HCT116 (cell line): Measurements from ENCODE around the gene NRSN1. TPM values are rescaled to one million over a fixed set of nuclear protein-coding genes. Genes with fewer than 3 reads are reported as not detected.

Experiments used
- ATAC-seq: fragments of 200-7000 bp; cut with Tn5 transposase; 2 replicates; pipeline ENCODE4 v1.9.1; 2020; ENCODE audit warnings: mild to moderate bottlenecking, moderate library complexity
- BruUV-seq: library from RNA; stranded (reverse); fragments of 400-500 nt; replicated peaks from 2 replicates; lab custom pipeline; 2021; lab: Mats Ljungman, UMichigan
- CTCF ChIA-PET: fragments of 300-600 bp; sonication (Branson Sonifier 250); formaldehyde crosslinking; loops from one replicate; lab custom pipeline; 2021; ENCODE audit warnings: antibody characterized with exemption; lab: Charles Lee
- POLR2A ChIA-PET: fragments of 300-600, 350-600 bp; sonication (Branson Sonifier 250); formaldehyde crosslinking; loops from one replicate; lab custom pipeline; 2021; ENCODE audit warnings: antibody characterized with exemption; lab: Charles Lee
- RAD21 ChIA-PET, 2 experiments: fragments of 300-600 bp; sonication (Branson Sonifier 250); formaldehyde crosslinking; loops; one replicate each; lab custom pipeline; 2023; ENCODE audit warnings: low total read pairs in 2 of 2; ENCODE audit not compliant: uncharacterized antibody in 2 of 2, unreplicated experiment in 2 of 2, low non-redundant PET in 1 of 2; lab: Charles Lee
- DNase-seq: peaks from one replicate; pipeline ENCODE4 v3.0.0-alpha.2; 2010; ENCODE audit warnings: low read depth, low spot score
- H2AFZ ChIP-seq: fragments of 200-600 bp; shearing (Covaris generic), sonication (generic); 2 replicates; pipeline ENCODE4 v1.6.1; 2017; ENCODE audit warnings: low read depth, mixed run types, mixed read lengths, antibody characterized with exemption, low read length; ENCODE audit not compliant: poor library complexity, severe bottlenecking
- H3K27ac ChIP-seq: 2 replicates; pipeline ENCODE4 v1.5.1; 2012; ENCODE audit warnings: low read depth, low read length
- H3K27me3 ChIP-seq: fragments of 200-600 bp; sonication (generic); 2 replicates; pipeline ENCODE4 v1.6.1; 2016; ENCODE audit warnings: mixed run types, low read length, mixed read lengths; ENCODE audit not compliant: insufficient read depth
- H3K36me3 ChIP-seq, 2 experiments: fragments of 200-500 bp in 1 of 2; fragments of 200-600 bp in 1 of 2; sonication (Bioruptor generic) in 1 of 2; sonication (generic) in 1 of 2; 2 replicates each; pipeline versions ENCODE4 v1.5.1 to v1.6.1; 2014 to 2016; ENCODE audit warnings: low read length in 2 of 2, inconsistent platforms in 1 of 2, mixed read lengths in 1 of 2, mixed run types in 1 of 2; ENCODE audit not compliant: insufficient read depth in 2 of 2, control insufficient read depth in 1 of 2
- H3K4me1 ChIP-seq, 2 experiments: fragments of 200-600 bp in 1 of 2; sonication (generic) in 1 of 2; 2 replicates each; pipeline versions ENCODE4 v1.5.1 to v1.6.1; 2012 to 2017; ENCODE audit warnings: low read length in 2 of 2, inconsistent platforms in 1 of 2, mild to moderate bottlenecking in 1 of 2, mixed read lengths in 1 of 2, mixed run types in 1 of 2, moderate library complexity in 1 of 2; ENCODE audit not compliant: insufficient read depth in 2 of 2, control insufficient read depth in 1 of 2
- H3K4me2 ChIP-seq: fragments of 200-600 bp; sonication (generic); 2 replicates; pipeline ENCODE4 v1.6.1; 2017; ENCODE audit warnings: mixed run types, low read length, mixed read lengths
- H3K4me3 ChIP-seq, 2 experiments: fragments of 200-600 bp in 1 of 2; sonication (generic) in 1 of 2; replicated peaks in 1 of 2; 2 replicates each; pipeline ENCODE4 v1.5.1; 2011 to 2016; ENCODE audit warnings: low read length in 2 of 2, control low read depth in 1 of 2, low read depth in 1 of 2, mild to moderate bottlenecking in 1 of 2, mixed read lengths in 1 of 2, mixed run types in 1 of 2
- H3K79me2 ChIP-seq: fragments of 200-600 bp; sonication (generic); 2 replicates; pipeline ENCODE4 v1.6.1; 2017; ENCODE audit warnings: mild to moderate bottlenecking, mixed run types, low read length, moderate library complexity, mixed read lengths; ENCODE audit not compliant: insufficient read depth
- H3K9ac ChIP-seq: fragments of 200-600 bp; sonication (generic); 2 replicates; pipeline ENCODE4 v1.6.1; 2016; ENCODE audit warnings: low read length, mixed read lengths
- H3K9me2 ChIP-seq: fragments of 200-600 bp; sonication (generic), shearing (Covaris generic); 2 replicates; pipeline ENCODE4 v1.6.1; 2017; ENCODE audit warnings: mixed run types, mild to moderate bottlenecking, moderate library complexity; ENCODE audit not compliant: insufficient read depth
- H3K9me3 ChIP-seq, 2 experiments: fragments of 200-500 bp in 1 of 2; fragments of 200-600 bp in 1 of 2; sonication (Bioruptor generic) in 1 of 2; sonication (generic) in 1 of 2; 2 replicates each; pipeline ENCODE4 v1.6.1; 2014 to 2017; ENCODE audit warnings: low read length in 2 of 2, mixed read lengths in 2 of 2, inconsistent platforms in 1 of 2, low read depth in 1 of 2, mild to moderate bottlenecking in 1 of 2, mixed run types in 1 of 2, moderate library complexity in 1 of 2; ENCODE audit not compliant: control insufficient read depth in 1 of 2, insufficient read depth in 1 of 2
- H4K20me1 ChIP-seq: fragments of 200-600 bp; sonication (generic), shearing (Covaris generic); 2 replicates; pipeline ENCODE4 v1.6.1; 2017; ENCODE audit warnings: mixed run types, mild to moderate bottlenecking, moderate library complexity; ENCODE audit not compliant: insufficient read depth
- CBX3 ChIP-seq: IDR thresholded peaks from 2 replicates; pipeline ENCODE4 v1.6.1; 2012; ENCODE audit warnings: low read depth
- CEBPB ChIP-seq: IDR thresholded peaks from 2 replicates; pipeline ENCODE4 v1.6.1; 2012; ENCODE audit warnings: low read depth
- ELF1 ChIP-seq: IDR thresholded peaks from 2 replicates; pipeline ENCODE4 v1.6.1; 2012; ENCODE audit warnings: low read depth, borderline replicate concordance
- EZH2 ChIP-seq: fragments of 200-600 bp; sonication (generic); IDR thresholded peaks from 2 replicates; pipeline ENCODE4 v1.6.1; 2017; ENCODE audit warnings: antibody characterized with exemption, mixed run types
- EZH2phosphoT487 ChIP-seq: fragments of 200-600 bp; IDR thresholded peaks from 2 replicates; pipeline ENCODE4 v1.6.1; 2018; ENCODE audit warnings: antibody characterized with exemption, borderline replicate concordance
- JUND ChIP-seq: IDR thresholded peaks from 2 replicates; pipeline ENCODE4 v1.6.1; 2012
- POLR2A ChIP-seq: IDR thresholded peaks from 2 replicates; pipeline ENCODE4 v1.7.0; 2011; ENCODE audit warnings: borderline replicate concordance; ENCODE audit not compliant: insufficient read depth, insufficient read length; ENCODE audit errors: extremely low read depth
- POLR2AphosphoS5 ChIP-seq: IDR thresholded peaks from 2 replicates; pipeline ENCODE4 v1.6.1; 2011; ENCODE audit warnings: mild to moderate bottlenecking, low read depth, low read length, moderate library complexity
- RAD21 ChIP-seq: IDR thresholded peaks from 2 replicates; pipeline ENCODE4 v1.6.1; 2012; ENCODE audit warnings: low read depth, mild to moderate bottlenecking
- SP1 ChIP-seq: IDR thresholded peaks from 2 replicates; pipeline ENCODE4 v1.6.1; 2012; ENCODE audit warnings: low read depth
- SRF ChIP-seq: IDR thresholded peaks from 2 replicates; pipeline ENCODE4 v1.6.1; 2012; ENCODE audit warnings: low read depth
- YY1 ChIP-seq: IDR thresholded peaks from 2 replicates; pipeline ENCODE4 v1.6.1; 2011; ENCODE audit warnings: low read length, low read depth, moderate library complexity, mild to moderate bottlenecking; ENCODE audit not compliant: insufficient replicate concordance; ENCODE audit errors: extremely low read depth
- ZNF274 ChIP-seq: fragments of 200-500 bp; sonication (Bioruptor generic); IDR thresholded peaks from 2 replicates; pipeline ENCODE4 v1.6.1; 2014; ENCODE audit warnings: mild to moderate bottlenecking, low read depth, low read length, inconsistent platforms
- intact Hi-C: fragments of 100-400 bp; cut with micrococcal nuclease; formaldehyde crosslinking; loops from 2 replicates; pipeline ENCODE4 v1.10.0; 2022
- total RNA-seq: library from RNA; stranded (reverse); gene quantifications from one replicate; pipeline ENCODE4 v1.2.1, GENCODE V29; 2021; ENCODE audit not compliant: unreplicated experiment
- TF ChIP-seq, protein P1 (sequence below): IDR thresholded peaks from 2 replicates; pipeline ENCODE4 v1.6.1; 2012; ENCODE audit warnings: low read depth
- TF ChIP-seq, protein P2 (sequence below): IDR thresholded peaks from 2 replicates; pipeline ENCODE4 v1.6.1; 2011; ENCODE audit warnings: mild to moderate bottlenecking, low read length, moderate library complexity; ENCODE audit not compliant: insufficient replicate concordance; ENCODE audit errors: extremely low read depth
- TF ChIP-seq, protein P3 (sequence below), 3 experiments: fragments of 200-600 bp in 1 of 3; sonication (generic) in 1 of 3; IDR thresholded peaks in 2 of 3; conservative IDR thresholded peaks in 1 of 3; 2 replicates each; pipeline ENCODE4 v1.5.1; 2012 to 2017; ENCODE audit warnings: low read depth in 2 of 3, low read length in 2 of 3, antibody characterized with exemption in 1 of 3, borderline replicate concordance in 1 of 3, control low read depth in 1 of 3, mild to moderate bottlenecking in 1 of 3, mixed read lengths in 1 of 3, mixed run types in 1 of 3, moderate library complexity in 1 of 3; ENCODE audit not compliant: insufficient read depth in 1 of 3

The NRSN1 gene
- total RNA-seq, 1 experiment from 2014 or later: not detected

GRCh38 chr6:24146871-24147270, 20.9 kb downstream of the NRSN1 start:
- Histone ChIP-seq H3K27me3 (no peaks in the 10 kb centered on the region), H3K4me1 (no peaks in the 10 kb centered on the region), H3K79me2 (no peaks in the 10 kb centered on the region), H3K4me2 (no peak overlapping the region), H3K27ac (no peak overlapping the region), H3K9me2 (no peaks in the 10 kb centered on the region), H4K20me1 (no peaks in the 10 kb centered on the region), H3K4me3 (no peak overlapping the region), H3K9me3 (no peaks in the 10 kb centered on the region), H3K36me3 (no peaks in the 10 kb centered on the region), H2AFZ (no peak overlapping the region), H3K9ac (no peak overlapping the region)
- no peak for ATAC-seq
- no peak for TF ChIP-seq CEBPB
- no peak for TF ChIP-seq RAD21
- no peak for TF ChIP-seq SP1
- TF ChIP-seq, protein P1, sequence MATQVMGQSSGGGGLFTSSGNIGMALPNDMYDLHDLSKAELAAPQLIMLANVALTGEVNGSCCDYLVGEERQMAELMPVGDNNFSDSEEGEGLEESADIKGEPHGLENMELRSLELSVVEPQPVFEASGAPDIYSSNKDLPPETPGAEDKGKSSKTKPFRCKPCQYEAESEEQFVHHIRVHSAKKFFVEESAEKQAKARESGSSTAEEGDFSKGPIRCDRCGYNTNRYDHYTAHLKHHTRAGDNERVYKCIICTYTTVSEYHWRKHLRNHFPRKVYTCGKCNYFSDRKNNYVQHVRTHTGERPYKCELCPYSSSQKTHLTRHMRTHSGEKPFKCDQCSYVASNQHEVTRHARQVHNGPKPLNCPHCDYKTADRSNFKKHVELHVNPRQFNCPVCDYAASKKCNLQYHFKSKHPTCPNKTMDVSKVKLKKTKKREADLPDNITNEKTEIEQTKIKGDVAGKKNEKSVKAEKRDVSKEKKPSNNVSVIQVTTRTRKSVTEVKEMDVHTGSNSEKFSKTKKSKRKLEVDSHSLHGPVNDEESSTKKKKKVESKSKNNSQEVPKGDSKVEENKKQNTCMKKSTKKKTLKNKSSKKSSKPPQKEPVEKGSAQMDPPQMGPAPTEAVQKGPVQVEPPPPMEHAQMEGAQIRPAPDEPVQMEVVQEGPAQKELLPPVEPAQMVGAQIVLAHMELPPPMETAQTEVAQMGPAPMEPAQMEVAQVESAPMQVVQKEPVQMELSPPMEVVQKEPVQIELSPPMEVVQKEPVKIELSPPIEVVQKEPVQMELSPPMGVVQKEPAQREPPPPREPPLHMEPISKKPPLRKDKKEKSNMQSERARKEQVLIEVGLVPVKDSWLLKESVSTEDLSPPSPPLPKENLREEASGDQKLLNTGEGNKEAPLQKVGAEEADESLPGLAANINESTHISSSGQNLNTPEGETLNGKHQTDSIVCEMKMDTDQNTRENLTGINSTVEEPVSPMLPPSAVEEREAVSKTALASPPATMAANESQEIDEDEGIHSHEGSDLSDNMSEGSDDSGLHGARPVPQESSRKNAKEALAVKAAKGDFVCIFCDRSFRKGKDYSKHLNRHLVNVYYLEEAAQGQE: no peak
- no peak for TF ChIP-seq EZH2
- no peak for TF ChIP-seq JUND
- no peak for TF ChIP-seq POLR2AphosphoS5
- TF ChIP-seq SRF: no peak
- TF ChIP-seq YY1: no peak
- TF ChIP-seq ELF1: no peak
- no peak for TF ChIP-seq POLR2A
- TF ChIP-seq CBX3: no peak
- TF ChIP-seq EZH2phosphoT487: no peak
- TF ChIP-seq ZNF274: no peak
- TF ChIP-seq, protein P2, sequence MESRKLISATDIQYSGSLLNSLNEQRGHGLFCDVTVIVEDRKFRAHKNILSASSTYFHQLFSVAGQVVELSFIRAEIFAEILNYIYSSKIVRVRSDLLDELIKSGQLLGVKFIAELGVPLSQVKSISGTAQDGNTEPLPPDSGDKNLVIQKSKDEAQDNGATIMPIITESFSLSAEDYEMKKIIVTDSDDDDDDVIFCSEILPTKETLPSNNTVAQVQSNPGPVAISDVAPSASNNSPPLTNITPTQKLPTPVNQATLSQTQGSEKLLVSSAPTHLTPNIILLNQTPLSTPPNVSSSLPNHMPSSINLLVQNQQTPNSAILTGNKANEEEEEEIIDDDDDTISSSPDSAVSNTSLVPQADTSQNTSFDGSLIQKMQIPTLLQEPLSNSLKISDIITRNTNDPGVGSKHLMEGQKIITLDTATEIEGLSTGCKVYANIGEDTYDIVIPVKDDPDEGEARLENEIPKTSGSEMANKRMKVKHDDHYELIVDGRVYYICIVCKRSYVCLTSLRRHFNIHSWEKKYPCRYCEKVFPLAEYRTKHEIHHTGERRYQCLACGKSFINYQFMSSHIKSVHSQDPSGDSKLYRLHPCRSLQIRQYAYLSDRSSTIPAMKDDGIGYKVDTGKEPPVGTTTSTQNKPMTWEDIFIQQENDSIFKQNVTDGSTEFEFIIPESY: no peak
- TF ChIP-seq, protein P3, sequence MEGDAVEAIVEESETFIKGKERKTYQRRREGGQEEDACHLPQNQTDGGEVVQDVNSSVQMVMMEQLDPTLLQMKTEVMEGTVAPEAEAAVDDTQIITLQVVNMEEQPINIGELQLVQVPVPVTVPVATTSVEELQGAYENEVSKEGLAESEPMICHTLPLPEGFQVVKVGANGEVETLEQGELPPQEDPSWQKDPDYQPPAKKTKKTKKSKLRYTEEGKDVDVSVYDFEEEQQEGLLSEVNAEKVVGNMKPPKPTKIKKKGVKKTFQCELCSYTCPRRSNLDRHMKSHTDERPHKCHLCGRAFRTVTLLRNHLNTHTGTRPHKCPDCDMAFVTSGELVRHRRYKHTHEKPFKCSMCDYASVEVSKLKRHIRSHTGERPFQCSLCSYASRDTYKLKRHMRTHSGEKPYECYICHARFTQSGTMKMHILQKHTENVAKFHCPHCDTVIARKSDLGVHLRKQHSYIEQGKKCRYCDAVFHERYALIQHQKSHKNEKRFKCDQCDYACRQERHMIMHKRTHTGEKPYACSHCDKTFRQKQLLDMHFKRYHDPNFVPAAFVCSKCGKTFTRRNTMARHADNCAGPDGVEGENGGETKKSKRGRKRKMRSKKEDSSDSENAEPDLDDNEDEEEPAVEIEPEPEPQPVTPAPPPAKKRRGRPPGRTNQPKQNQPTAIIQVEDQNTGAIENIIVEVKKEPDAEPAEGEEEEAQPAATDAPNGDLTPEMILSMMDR (IDR thresholded peaks at IDR 0.05 in 2 of 3, conservative IDR thresholded peaks at IDR 0.05 in 1 of 3; ENCODE audit: borderline replicate concordance in 1 of 3, insufficient read depth in 1 of 3, low read depth in 2 of 3, low read length in 2 of 3): no peak
- intact Hi-C loops: no loop called here
- BruUV-seq: no TSS peak
- POLR2A ChIA-PET: no interaction called here
- DNase-seq: no peak
- CTCF ChIA-PET: no interaction called here
- RAD21 ChIA-PET: no interaction called here
